HepG2 (cell line): Measurements from ENCODE around the gene EXOSC7.

ENCODE experiments used
- MTF1 ChIP-seq: sonication (generic); formaldehyde crosslinking; IDR thresholded peaks from 2 replicates; pipeline ENCODE4 v1.5.0; 2020; ENCODE audit warnings: missing genetic modification reagents
- SUZ12 ChIP-seq: fragments of 150-350 bp; IDR thresholded peaks from 2 replicates; pipeline ENCODE4 v1.6.1; 2014; ENCODE audit warnings: low read depth, low read length
- TEAD3 ChIP-seq: optimal IDR thresholded peaks from 2 replicates; pipeline ENCODE3; 2016; ENCODE audit warnings: borderline replicate concordance
- ZHX1 ChIP-seq: sonication (generic); formaldehyde crosslinking; IDR thresholded peaks from 2 replicates; pipeline ENCODE4 v1.8.1; 2022; ENCODE audit warnings: low read depth, mild to moderate bottlenecking, missing genetic modification reagents
- ZNF619 ChIP-seq: sonication (generic); formaldehyde crosslinking; IDR thresholded peaks from 2 replicates; pipeline ENCODE4 v1.4.0; 2020; ENCODE audit warnings: mild to moderate bottlenecking, missing genetic modification reagents

GRCh38 chr3:45016916-45017315, 40.9 kb downstream of the EXOSC7 start:
- TF ChIP-seq MTF1 (no peak), ZNF619 (no peak), TEAD3 (CRISPR knock-in tag) (no peak), ZHX1 (CRISPR knock-in tag) (no peak), SUZ12 (no peak)
